ENCODE results near the gene HIC2. TPM values are rescaled to one million over a fixed set of nuclear protein-coding genes. Genes with fewer than 3 reads are reported as not detected.
"Not testable (repeated sequence)": the region's sequence is repeated elsewhere in the genome, so short reads cannot be mapped to it uniquely, and the experiment has no call there.

HIC2 gene
- 5.0 TPM for polyA plus RNA-seq (2013)

DNA sequence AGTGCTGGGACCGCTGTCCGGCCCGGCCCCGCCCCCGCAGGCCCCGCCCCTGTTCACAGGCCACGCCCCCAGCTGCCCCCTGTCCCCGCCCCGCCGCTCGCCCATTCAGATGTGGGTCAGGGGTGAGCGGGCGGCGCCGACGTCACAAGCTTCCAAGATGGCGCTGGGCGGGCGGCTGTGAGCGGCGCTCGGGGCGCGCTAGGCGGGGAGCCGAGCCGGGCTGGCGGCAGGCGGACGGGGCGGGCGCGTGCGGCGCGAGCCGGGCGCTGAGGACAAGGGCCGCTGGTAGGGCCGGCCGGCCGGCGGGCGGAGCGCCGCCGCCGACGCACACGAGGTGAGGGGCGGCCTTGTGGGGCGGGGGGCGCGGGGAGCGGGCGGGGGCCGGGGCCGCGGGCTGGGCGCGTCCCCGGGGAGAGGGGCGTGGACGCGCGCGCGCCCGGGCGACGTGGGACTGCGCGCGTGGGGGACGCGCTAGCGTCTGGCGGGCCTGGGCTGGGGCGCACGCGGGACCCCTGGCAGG, at the start of gene HIC2:
HIC2 (plus strand) TSS at position 145 of the 520 bp plus-strand sequence. CDS start 25,461 bp downstream, outside the sequence.
- H3K4me1 ChIP-seq (ENCODE audit: control extremely low read depth in 1 of 4, control insufficient read depth in 4 of 4, insufficient read depth in 4 of 4, low read length in 3 of 4); H3K9me3 ChIP-seq (ENCODE audit: control extremely low read depth in 1 of 5, control insufficient read depth in 4 of 5, insufficient read depth in 2 of 5, low read depth in 1 of 5, low read length in 4 of 5); H3K27me3 ChIP-seq (replicated peaks in 2 of 5; ENCODE audit: control insufficient read depth in 4 of 5, insufficient read depth in 5 of 5, low read length in 4 of 5); DNase-seq; H3K36me3 ChIP-seq (ENCODE audit: control insufficient read depth in 4 of 4, insufficient read depth in 4 of 4, low read length in 3 of 4); POLR2A ChIA-PET; H3K27ac ChIP-seq (ENCODE audit: insufficient read depth in 1 of 2, low read depth in 1 of 2, low read length in 2 of 2, poor library complexity in 1 of 2, severe bottlenecking in 2 of 2); CTCF ChIA-PET: not testable (repeated sequence)
- peak within 1 kb of the TSS in 6 of 7 experiments; percentile 20 to 70 (median 51) for H3K4me3 ChIP-seq (ENCODE audit: control insufficient read depth in 1 of 7, extremely low read depth in 1 of 7, insufficient read depth in 4 of 7, low read depth in 2 of 7, low read length in 6 of 7)
- no CpG with 5 or more reads among the region's 81 CpGs for WGBS (ENCODE audit: insufficient coverage)

- WGBS (ENCODE audit: insufficient coverage) = 100% methylated on average over 2 of the region's 12 CpGs
- H3K27me3 ChIP-seq (replicated peaks in 2 of 5; ENCODE audit: control insufficient read depth in 4 of 5, insufficient read depth in 5 of 5, low read length in 4 of 5); H3K4me3 ChIP-seq (ENCODE audit: control insufficient read depth in 1 of 7, extremely low read depth in 1 of 7, insufficient read depth in 4 of 7, low read depth in 2 of 7, low read length in 6 of 7); H3K4me1 ChIP-seq (ENCODE audit: control extremely low read depth in 1 of 4, control insufficient read depth in 4 of 4, insufficient read depth in 4 of 4, low read length in 3 of 4); H3K9me3 ChIP-seq (ENCODE audit: control extremely low read depth in 1 of 5, control insufficient read depth in 4 of 5, insufficient read depth in 2 of 5, low read depth in 1 of 5, low read length in 4 of 5); CTCF ChIA-PET; H3K27ac ChIP-seq (ENCODE audit: insufficient read depth in 1 of 2, low read depth in 1 of 2, low read length in 2 of 2, poor library complexity in 1 of 2, severe bottlenecking in 2 of 2); H3K36me3 ChIP-seq (ENCODE audit: control insufficient read depth in 4 of 4, insufficient read depth in 4 of 4, low read length in 3 of 4); DNase-seq; POLR2A ChIA-PET: not testable (repeated sequence)
These were observed 48.4 kb upstream of the HIC2 start for GRCh38 chr22:21368603-21369310.

GRCh38 chr22:21375880-21376279, 41.3 kb upstream of the HIC2 start:
- H3K4me3 ChIP-seq (ENCODE audit: control insufficient read depth in 1 of 7, extremely low read depth in 1 of 7, insufficient read depth in 4 of 7, low read depth in 2 of 7, low read length in 6 of 7); H3K27me3 ChIP-seq (replicated peaks in 2 of 5; ENCODE audit: control insufficient read depth in 4 of 5, insufficient read depth in 5 of 5, low read length in 4 of 5); H3K27ac ChIP-seq (ENCODE audit: insufficient read depth in 1 of 2, low read depth in 1 of 2, low read length in 2 of 2, poor library complexity in 1 of 2, severe bottlenecking in 2 of 2); H3K36me3 ChIP-seq (ENCODE audit: control insufficient read depth in 4 of 4, insufficient read depth in 4 of 4, low read length in 3 of 4); H3K4me1 ChIP-seq (ENCODE audit: control extremely low read depth in 1 of 4, control insufficient read depth in 4 of 4, insufficient read depth in 4 of 4, low read length in 3 of 4); H3K9me3 ChIP-seq (ENCODE audit: control extremely low read depth in 1 of 5, control insufficient read depth in 4 of 5, insufficient read depth in 2 of 5, low read depth in 1 of 5, low read length in 4 of 5); DNase-seq; CTCF ChIA-PET; POLR2A ChIA-PET: not testable (repeated sequence)
- no CpG with 5 or more reads among the region's 4 CpGs for WGBS (ENCODE audit: insufficient coverage)

- H3K27ac ChIP-seq (ENCODE audit: insufficient read depth in 1 of 2, low read depth in 1 of 2, low read length in 2 of 2, poor library complexity in 1 of 2, severe bottlenecking in 2 of 2); H3K27me3 ChIP-seq (replicated peaks in 2 of 5; ENCODE audit: control insufficient read depth in 4 of 5, insufficient read depth in 5 of 5, low read length in 4 of 5); DNase-seq; CTCF ChIA-PET; H3K4me1 ChIP-seq (ENCODE audit: control extremely low read depth in 1 of 4, control insufficient read depth in 4 of 4, insufficient read depth in 4 of 4, low read length in 3 of 4); POLR2A ChIA-PET; H3K36me3 ChIP-seq (ENCODE audit: control insufficient read depth in 4 of 4, insufficient read depth in 4 of 4, low read length in 3 of 4); H3K4me3 ChIP-seq (ENCODE audit: control insufficient read depth in 1 of 7, extremely low read depth in 1 of 7, insufficient read depth in 4 of 7, low read depth in 2 of 7, low read length in 6 of 7); H3K9me3 ChIP-seq (ENCODE audit: control extremely low read depth in 1 of 5, control insufficient read depth in 4 of 5, insufficient read depth in 2 of 5, low read depth in 1 of 5, low read length in 4 of 5): not testable (repeated sequence)
- WGBS (ENCODE audit: insufficient coverage) = no CpG with 5 or more reads among the region's 91 CpGs
These were observed 33.3 kb upstream of the HIC2 start, which contains the start of gene RIMBP3B for GRCh38 chr22:21383701-21384467. Gene RIMBP3B (plus strand): TSS chr22:21383751. CDS start chr22:21383859, 108 bp downstream.

GRCh38 chr22:21384468-21385357, 32.5 kb upstream of the HIC2 start:
- H3K9me3 ChIP-seq (ENCODE audit: control extremely low read depth in 1 of 5, control insufficient read depth in 4 of 5, insufficient read depth in 2 of 5, low read depth in 1 of 5, low read length in 4 of 5); H3K4me3 ChIP-seq (ENCODE audit: control insufficient read depth in 1 of 7, extremely low read depth in 1 of 7, insufficient read depth in 4 of 7, low read depth in 2 of 7, low read length in 6 of 7); DNase-seq; CTCF ChIA-PET; H3K27me3 ChIP-seq (replicated peaks in 2 of 5; ENCODE audit: control insufficient read depth in 4 of 5, insufficient read depth in 5 of 5, low read length in 4 of 5); H3K4me1 ChIP-seq (ENCODE audit: control extremely low read depth in 1 of 4, control insufficient read depth in 4 of 4, insufficient read depth in 4 of 4, low read length in 3 of 4); POLR2A ChIA-PET; H3K27ac ChIP-seq (ENCODE audit: insufficient read depth in 1 of 2, low read depth in 1 of 2, low read length in 2 of 2, poor library complexity in 1 of 2, severe bottlenecking in 2 of 2); H3K36me3 ChIP-seq (ENCODE audit: control insufficient read depth in 4 of 4, insufficient read depth in 4 of 4, low read length in 3 of 4): not testable (repeated sequence)
- no CpG with 5 or more reads among the region's 79 CpGs for WGBS (ENCODE audit: insufficient coverage)

- DNase-seq; H3K4me1 ChIP-seq (ENCODE audit: control extremely low read depth in 1 of 4, control insufficient read depth in 4 of 4, insufficient read depth in 4 of 4, low read length in 3 of 4); H3K9me3 ChIP-seq (ENCODE audit: control extremely low read depth in 1 of 5, control insufficient read depth in 4 of 5, insufficient read depth in 2 of 5, low read depth in 1 of 5, low read length in 4 of 5); H3K27me3 ChIP-seq (replicated peaks in 2 of 5; ENCODE audit: control insufficient read depth in 4 of 5, insufficient read depth in 5 of 5, low read length in 4 of 5); H3K36me3 ChIP-seq (ENCODE audit: control insufficient read depth in 4 of 4, insufficient read depth in 4 of 4, low read length in 3 of 4); H3K4me3 ChIP-seq (ENCODE audit: control insufficient read depth in 1 of 7, extremely low read depth in 1 of 7, insufficient read depth in 4 of 7, low read depth in 2 of 7, low read length in 6 of 7); H3K27ac ChIP-seq (ENCODE audit: insufficient read depth in 1 of 2, low read depth in 1 of 2, low read length in 2 of 2, poor library complexity in 1 of 2, severe bottlenecking in 2 of 2); POLR2A ChIA-PET; CTCF ChIA-PET: not testable (repeated sequence)
- WGBS (ENCODE audit: insufficient coverage) = no CpG with 5 or more reads among the region's 7 CpGs
These were observed 27.7 kb upstream of the HIC2 start for GRCh38 chr22:21389480-21389879.
